LHCN-M2 (cell line): ENCODE results near the gene KCNJ18. TPM values are rescaled to one million over a fixed set of nuclear protein-coding genes. Genes with fewer than 3 reads are reported as not detected.
"Not testable (repeated sequence)": the region's sequence is repeated elsewhere in the genome, so short reads cannot be mapped to it uniquely, and the experiment has no call there.

Source experiments
- DNase-seq: peaks from one replicate; pipeline ENCODE4 v3.0.0-alpha.2; 2012; ENCODE audit warnings: low read depth
- polyA plus RNA-seq: library from polyadenylated mRNA; unstranded; fragments of >200 nt; gene quantifications from one replicate; pipeline ENCODE4 v1.2.1, GENCODE V29; 2012; ENCODE audit warnings: missing spikeins
- total RNA-seq: library from RNA; depleted of rRNA; stranded (reverse); fragments of >200 nt; gene quantifications from 2 replicates; pipeline ENCODE4 v1.2.3, GENCODE V29; 2014; rRNA removed

Gene KCNJ18
- not detected in 2 replicates for total RNA-seq
- polyA plus RNA-seq, result not detected

GRCh38 chr17:21691883-21692703 is at the start of gene KCNJ18:
KCNJ18 (plus strand) TSS chr17:21692523; CDS start chr17:21702787, 10,264 bp downstream.
- not testable (repeated sequence) for DNase-seq

GRCh38 chr17:21648125-21648524 is 44.2 kb upstream of the KCNJ18 start:
- not testable (repeated sequence) for DNase-seq

GRCh38 chr17:21650043-21650442 is 42.3 kb upstream of the KCNJ18 start:
- not testable (repeated sequence) for DNase-seq

GRCh38 chr17:21652049-21652448 is 40.3 kb upstream of the KCNJ18 start:
- not testable (repeated sequence) for DNase-seq

- DNase-seq, result not testable (repeated sequence)
Measured at GRCh38 chr17:21653211-21653610, 39.1 kb upstream of the KCNJ18 start.

- not testable (repeated sequence) for DNase-seq
Measured at GRCh38 chr17:21656518-21657309, 35.6 kb upstream of the KCNJ18 start.

- not testable (repeated sequence) for DNase-seq
Measured at GRCh38 chr17:21659635-21660034, 32.7 kb upstream of the KCNJ18 start.

- DNase-seq, result not testable (repeated sequence)
Measured at GRCh38 chr17:21661455-21661854, 30.9 kb upstream of the KCNJ18 start.

- not testable (repeated sequence) for DNase-seq
Measured at GRCh38 chr17:21663166-21663565, 29.2 kb upstream of the KCNJ18 start.

- not testable (repeated sequence) for DNase-seq
Measured at GRCh38 chr17:21663614-21664474, 28.5 kb upstream of the KCNJ18 start.

GRCh38 chr17:21665171-21665570 is 27.2 kb upstream of the KCNJ18 start:
- not testable (repeated sequence) for DNase-seq

GRCh38 chr17:21665935-21666493 is 26.3 kb upstream of the KCNJ18 start:
- DNase-seq, result not testable (repeated sequence)

GRCh38 chr17:21666711-21667412 is 25.5 kb upstream of the KCNJ18 start:
- DNase-seq, result not testable (repeated sequence)

- DNase-seq, result not testable (repeated sequence)
Measured at GRCh38 chr17:21667413-21668117, 24.8 kb upstream of the KCNJ18 start.

- not testable (repeated sequence) for DNase-seq
Measured at GRCh38 chr17:21668118-21668488, 24.2 kb upstream of the KCNJ18 start.

GRCh38 chr17:21668746-21669508 is 23.4 kb upstream of the KCNJ18 start:
- not testable (repeated sequence) for DNase-seq

- DNase-seq, result not testable (repeated sequence)
Measured at GRCh38 chr17:21669616-21670360, 22.5 kb upstream of the KCNJ18 start.
